Mucosa of stomach (tissue), 1 donor: ENCODE results near the gene COPB1.

Experiments used
- H3K27me3 ChIP-seq: one replicate; pipeline ENCODE4 v1.7.0; 2013; ENCODE audit warnings: mild to moderate bottlenecking, low read length; ENCODE audit not compliant: control insufficient read depth, insufficient read depth
- H3K36me3 ChIP-seq: one replicate; pipeline ENCODE4 v1.7.0; 2013; ENCODE audit warnings: low read length; ENCODE audit not compliant: control insufficient read depth, insufficient read depth
- H3K4me1 ChIP-seq: one replicate; pipeline ENCODE4 v1.7.0; 2013; ENCODE audit warnings: mild to moderate bottlenecking, low read length; ENCODE audit not compliant: control insufficient read depth, insufficient read depth
- H3K4me3 ChIP-seq: one replicate; pipeline ENCODE4 v1.7.0; 2013; ENCODE audit warnings: low read length
- H3K9ac ChIP-seq: one replicate; pipeline ENCODE4 v1.7.0; 2013; ENCODE audit warnings: mild to moderate bottlenecking, low read length, moderate library complexity
- H3K9me3 ChIP-seq: one replicate; pipeline ENCODE4 v1.7.0; 2013; ENCODE audit warnings: mild to moderate bottlenecking, low read length, moderate library complexity; ENCODE audit not compliant: control insufficient read depth
- donor health status: Pancreatic carcinoma.

The COPB1 gene

GRCh38 chr11:14446701-14447169 is 52.9 kb downstream of the COPB1 start:
- no peak overlapping the region for H3K4me3 ChIP-seq
- H3K9me3 ChIP-seq, result no peaks in the 10 kb centered on the region
- H3K27me3 ChIP-seq, result no peaks in the 10 kb centered on the region
- H3K36me3 ChIP-seq, result no peaks in the 10 kb centered on the region
- no peak overlapping the region for H3K9ac ChIP-seq
- peaks cover 5% of the 10 kb centered on the region for H3K4me1 ChIP-seq

- H3K4me3 ChIP-seq, result no peak overlapping the region
- H3K9me3 ChIP-seq, result no peaks in the 10 kb centered on the region
- no peaks in the 10 kb centered on the region for H3K36me3 ChIP-seq
- no peaks in the 10 kb centered on the region for H3K27me3 ChIP-seq
- peaks cover 5% of the 10 kb centered on the region for H3K4me1 ChIP-seq
- no peak overlapping the region for H3K9ac ChIP-seq
Measured at GRCh38 chr11:14445542-14446530, 53.8 kb downstream of the COPB1 start.

GRCh38 chr11:14444441-14445189 is 55.0 kb downstream of the COPB1 start:
- Histone ChIP-seq H3K9me3 (no peaks in the 10 kb centered on the region), H3K4me3 (no peak overlapping the region), H3K4me1 (peaks cover 5% of the 10 kb centered on the region), H3K9ac (no peak overlapping the region), H3K36me3 (no peaks in the 10 kb centered on the region), H3K27me3 (no peaks in the 10 kb centered on the region)

GRCh38 chr11:14443638-14444037 is 56.0 kb downstream of the COPB1 start:
- Histone ChIP-seq H3K9me3 (no peaks in the 10 kb centered on the region), H3K9ac (no peak overlapping the region), H3K4me3 (no peak overlapping the region), H3K36me3 (no peaks in the 10 kb centered on the region), H3K27me3 (no peaks in the 10 kb centered on the region), H3K4me1 (no peaks in the 10 kb centered on the region)

GRCh38 chr11:14435717-14436512 is 63.7 kb downstream of the COPB1 start:
- Histone ChIP-seq H3K9ac (no peak overlapping the region), H3K4me3 (no peak overlapping the region), H3K27me3 (no peaks in the 10 kb centered on the region), H3K9me3 (no peaks in the 10 kb centered on the region), H3K36me3 (no peaks in the 10 kb centered on the region), H3K4me1 (no peaks in the 10 kb centered on the region)

GRCh38 chr11:14425621-14426020 is 74.0 kb downstream of the COPB1 start:
- Histone ChIP-seq H3K27me3 (no peaks in the 10 kb centered on the region), H3K9ac (no peak overlapping the region), H3K36me3 (no peaks in the 10 kb centered on the region), H3K4me3 (no peak overlapping the region), H3K4me1 (no peaks in the 10 kb centered on the region), H3K9me3 (no peaks in the 10 kb centered on the region)

- Histone ChIP-seq H3K9me3 (no peaks in the 10 kb centered on the region), H3K36me3 (no peaks in the 10 kb centered on the region), H3K4me3 (no peak overlapping the region), H3K27me3 (peaks cover 3% of the 10 kb centered on the region), H3K9ac (no peak overlapping the region), H3K4me1 (no peaks in the 10 kb centered on the region)
Measured at GRCh38 chr11:14424096-14424495, 75.5 kb downstream of the COPB1 start.

GRCh38 chr11:14423633-14424032 is 76.0 kb downstream of the COPB1 start:
- Histone ChIP-seq H3K9ac (no peak overlapping the region), H3K36me3 (no peaks in the 10 kb centered on the region), H3K4me1 (no peaks in the 10 kb centered on the region), H3K4me3 (no peak overlapping the region), H3K9me3 (no peaks in the 10 kb centered on the region), H3K27me3 (peaks cover 3% of the 10 kb centered on the region)

GRCh38 chr11:14422814-14423182 is 76.8 kb downstream of the COPB1 start:
- Histone ChIP-seq H3K4me3 (no peak overlapping the region), H3K9ac (no peak overlapping the region)

GRCh38 chr11:14422052-14422813 is 77.4 kb downstream of the COPB1 start:
- Histone ChIP-seq H3K36me3 (no peaks in the 10 kb centered on the region), H3K9me3 (no peaks in the 10 kb centered on the region), H3K27me3 (peaks cover 3% of the 10 kb centered on the region), H3K4me1 (no peaks in the 10 kb centered on the region), H3K4me3 (no peak overlapping the region), H3K9ac (no peak overlapping the region)

More at GRCh38 chr11:14422814-14423182, 76.8 kb downstream of the COPB1 start:
- Histone ChIP-seq H3K36me3 (no peaks in the 10 kb centered on the region), H3K9me3 (no peaks in the 10 kb centered on the region), H3K4me1 (no peaks in the 10 kb centered on the region), H3K27me3 (peaks cover 3% of the 10 kb centered on the region)

GRCh38 chr11:14420223-14420622 is 79.4 kb downstream of the COPB1 start:
- H3K4me3 ChIP-seq, result no peak overlapping the region
- no peaks in the 10 kb centered on the region for H3K9me3 ChIP-seq
- no peaks in the 10 kb centered on the region for H3K4me1 ChIP-seq
- peaks cover 3% of the 10 kb centered on the region for H3K27me3 ChIP-seq
- no peaks in the 10 kb centered on the region for H3K36me3 ChIP-seq
- no peak overlapping the region for H3K9ac ChIP-seq
